K562 (cell line): ENCODE results near the gene RSRC1. TPM values are rescaled to one million over a fixed set of nuclear protein-coding genes. Genes with fewer than 3 reads are reported as not detected.

Experiments used
- ATAC-seq: fragments of 200-7000 bp; cut with Tn5 transposase; 3 replicates; pipeline ENCODE4 v1.9.1; 2020; ENCODE audit warnings: moderate library complexity
- Bru-seq: library from RNA; stranded (reverse); fragments of 400-500 nt; gene quantifications from one replicate; lab custom pipeline; 2021; lab: Mats Ljungman, UMichigan
- BruChase-seq, 2 experiments: library from RNA; stranded (reverse); fragments of 400-500 nt; gene quantifications; one replicate each; lab custom pipeline; 2021; lab: Mats Ljungman, UMichigan
- BruUV-seq: library from RNA; stranded (reverse); fragments of 400-500 nt; replicated peaks from 2 replicates; lab custom pipeline; 2021; lab: Mats Ljungman, UMichigan
- CTCF ChIA-PET: fragments of 300-600 bp; formaldehyde crosslinking; extraction: SDS; loops from one replicate; lab custom pipeline; 2021; ENCODE audit warnings: low intra/inter-chr PET ratio; lab: Yijun Ruan, JAX
- POLR2A ChIA-PET: fragments of 300-600, 350-650 bp; sonication (Branson Sonifier 250); formaldehyde crosslinking; extraction: SDS; loops from one replicate; lab custom pipeline; 2021; ENCODE audit warnings: antibody characterized with exemption, inconsistent platforms; lab: Yijun Ruan, JAX
- DNase-seq, 4 experiments: peaks; one replicate each; pipeline versions ENCODE4 v3.0.0 to v3.0.0-alpha.2; 2011 to 2018; ENCODE audit warnings: low spot score in 3 of 4, mixed read lengths in 3 of 4; ENCODE audit errors: extremely low read depth in 1 of 4
- FAIRE-seq: peaks from 2 replicates; lab custom pipeline; 2011; peaks lifted over from hg19 to GRCh38; lab: Jason Lieb, UNC
- H2AFZ ChIP-seq: 2 replicates; pipeline ENCODE4 v1.6.0; 2011; ENCODE audit warnings: low read depth, low read length, control low read depth, inconsistent platforms
- H3K27ac ChIP-seq: fragments of 200-600 bp; 3 replicates; pipeline ENCODE4 v1.8.0; 2011; ENCODE audit warnings: low read depth, mild to moderate bottlenecking, control low read depth, inconsistent platforms, low read length, moderate library complexity, mixed read lengths; ENCODE audit errors: extremely low read depth
- H3K27me3 ChIP-seq, 2 experiments: fragments of 300-600 bp in 1 of 2; 2 replicates in 1 of 2; 3 replicates in 1 of 2; pipeline versions ENCODE4 v1.6.0 to v1.8.0; 2011; ENCODE audit warnings: inconsistent platforms in 2 of 2, low read length in 2 of 2, mild to moderate bottlenecking in 1 of 2, mixed read lengths in 1 of 2, moderate library complexity in 1 of 2; ENCODE audit not compliant: control insufficient read depth in 2 of 2, insufficient read depth in 2 of 2
- H3K36me3 ChIP-seq: fragments of 300-600 bp; 3 replicates; pipeline ENCODE4 v1.8.0; 2011; ENCODE audit warnings: mild to moderate bottlenecking, low read length, inconsistent platforms; ENCODE audit not compliant: control insufficient read depth, insufficient read depth
- H3K4me1 ChIP-seq, 2 experiments: fragments of 200-600 bp in 1 of 2; replicated peaks in 1 of 2; 2 replicates in 1 of 2; 3 replicates in 1 of 2; pipeline versions ENCODE4 v1.5.1 to v1.8.0; 2011; ENCODE audit warnings: inconsistent platforms in 2 of 2, low read length in 2 of 2, mild to moderate bottlenecking in 1 of 2, mixed read lengths in 1 of 2, moderate library complexity in 1 of 2; ENCODE audit not compliant: control insufficient read depth in 2 of 2, insufficient read depth in 2 of 2
- H3K4me2 ChIP-seq: 2 replicates; pipeline ENCODE4 v1.6.1; 2011; ENCODE audit warnings: low read length, control low read depth, inconsistent platforms, mixed read lengths; ENCODE audit not compliant: insufficient read depth
- H3K4me3 ChIP-seq: fragments of 200-600 bp; sonication (generic), shearing (Covaris generic); 2 replicates; pipeline ENCODE4 v1.5.1; 2016; ENCODE audit warnings: control low read depth, inconsistent platforms
- H3K79me2 ChIP-seq: fragments of 200-600 bp; 3 replicates; pipeline ENCODE4 v1.8.0; 2011; ENCODE audit warnings: low read length, inconsistent platforms; ENCODE audit not compliant: control insufficient read depth, insufficient read depth
- H3K9ac ChIP-seq, 2 experiments: 2 replicates each; pipeline versions ENCODE4 v1.6.0 to v1.6.1; 2011; ENCODE audit warnings: low read depth in 2 of 2, low read length in 2 of 2, control low read depth in 1 of 2, inconsistent platforms in 1 of 2, mild to moderate bottlenecking in 1 of 2, mixed read lengths in 1 of 2; ENCODE audit not compliant: insufficient read depth in 1 of 2
- H3K9me1 ChIP-seq: one replicate; pipeline ENCODE4 v1.6.0; 2011; ENCODE audit warnings: inconsistent platforms, mild to moderate bottlenecking, low read length, moderate library complexity; ENCODE audit not compliant: control insufficient read depth, insufficient read depth
- H3K9me3 ChIP-seq: replicated peaks from 2 replicates; pipeline ENCODE4 v1.5.1; 2011; ENCODE audit warnings: low read depth, low read length, inconsistent platforms; ENCODE audit not compliant: control insufficient read depth, insufficient read depth
- H4K20me1 ChIP-seq: replicated peaks from 2 replicates; pipeline ENCODE4 v1.6.1; 2011; ENCODE audit warnings: low read length, inconsistent platforms, mixed read lengths; ENCODE audit not compliant: control insufficient read depth, insufficient read depth
- CBX8 ChIP-seq: fragments of 200-600 bp; sonication (generic); IDR thresholded peaks from 2 replicates; pipeline ENCODE4 v1.6.1; 2012; ENCODE audit warnings: borderline replicate concordance, mixed run types, low read depth, mild to moderate bottlenecking, moderate library complexity, mixed read lengths, low read length, control low read depth, inconsistent platforms; ENCODE audit not compliant: poor library complexity, severe bottlenecking; ENCODE audit errors: extremely low read depth
- DIDO1 ChIP-seq: fragments of 450-650 bp; IDR thresholded peaks from 2 replicates; pipeline ENCODE4 v1.6.1; 2016; ENCODE audit warnings: low read depth, missing biosample characterization, missing genetic modification characterization
- EGR1 ChIP-seq: fragments of 450-650 bp; conservative IDR thresholded peaks from 2 replicates; pipeline ENCODE4 v1.6.1; 2017; ENCODE audit warnings: mild to moderate bottlenecking
- GABPA ChIP-seq: fragments of 200-800 bp; sonication (Bioruptor generic); conservative IDR thresholded peaks from 2 replicates; pipeline ENCODE4 v1.6.1; 2016; ENCODE audit warnings: low read depth, missing genetic modification characterization, missing compliant biosample characterization
- JUNB ChIP-seq: fragments of 450-650 bp; formaldehyde crosslinking; conservative IDR thresholded peaks from 2 replicates; pipeline ENCODE4 v1.4.0; 2020; ENCODE audit warnings: mild to moderate bottlenecking
- MTA2 ChIP-seq: fragments of 450-650 bp; IDR thresholded peaks from 2 replicates; pipeline ENCODE4 v1.6.1; 2016; ENCODE audit warnings: low read depth
- NEUROD1 ChIP-seq: fragments of 150-350 bp; IDR thresholded peaks from 2 replicates; pipeline ENCODE4 v1.6.1; 2014; ENCODE audit warnings: borderline replicate concordance, low read length, low read depth; ENCODE audit not compliant: partially characterized antibody
- NFYB ChIP-seq: IDR thresholded peaks from 2 replicates; pipeline ENCODE4 v1.6.1; 2011; ENCODE audit warnings: mild to moderate bottlenecking, moderate library complexity; ENCODE audit not compliant: insufficient read length; ENCODE audit errors: extremely low read depth
- SP2 ChIP-seq: IDR thresholded peaks from 2 replicates; pipeline ENCODE4 v1.6.1; 2011; ENCODE audit warnings: mild to moderate bottlenecking, low read depth, low read length, moderate library complexity; ENCODE audit not compliant: poor library complexity, severe bottlenecking; ENCODE audit errors: extremely low read depth
- WHSC1 ChIP-seq: IDR thresholded peaks from one replicate; pipeline ENCODE4 v1.6.1; 2012; ENCODE audit warnings: low read length, control low read depth, inconsistent platforms
- ZKSCAN1 ChIP-seq: fragments of 150-350 bp; IDR thresholded peaks from 2 replicates; pipeline ENCODE4 v1.6.1; 2016; ENCODE audit warnings: low read depth, low read length
- ZNF780A ChIP-seq: fragments of 250-450 bp; sonication (Bioruptor Pico); IDR thresholded peaks from 2 replicates; pipeline ENCODE4 v1.5.0; 2021; ENCODE audit warnings: mild to moderate bottlenecking
- WGBS: fragments of 100-300 bp; shearing (Covaris generic); methylation state at CpG from one replicate; pipeline ENCODE4 v1.1.6; 2016; ENCODE audit warnings: low coverage, mixed read lengths; ENCODE audit not compliant: insufficient coverage; ENCODE audit errors: missing lambda C conversion rate; 5-methylcytosine and 5-hydroxymethylcytosine counted together
- in situ Hi-C: fragments of 300-500 bp; cut with MboI; formaldehyde crosslinking; loops from 4 replicates; pipeline ENCODE4 v1.15.0; 2018; ENCODE audit warnings: inconsistent platforms, mixed read lengths
- intact Hi-C: fragments of 100-400 bp; cut with micrococcal nuclease; formaldehyde crosslinking; loops from 2 replicates; pipeline ENCODE4 v1.14.2; 2022
- long read RNA-seq, 3 experiments: library from polyadenylated mRNA in 2 of 3; library from RNA in 1 of 3; unstranded in 2 of 3; stranded (forward) in 1 of 3; transcript quantifications; one replicate each; pipeline ENCODE4 v2.0.0, GENCODE V29; 2019 to 2022
- polyA minus RNA-seq, 3 experiments: library from RNA; depleted of rRNA, polyadenylated mRNA; stranded (reverse); fragments of >200 nt; gene quantifications; 2 replicates each; pipeline ENCODE4 v1.2.3, GENCODE V29; 2011
- polyA plus RNA-seq, 8 experiments: library from polyadenylated mRNA; depleted of rRNA in 4 of 8; stranded (reverse) in 5 of 8; unstranded in 3 of 8; fragments of >200 nt; fragmentation: Nextera tagmentation in 2 of 8; fragmentation: Illumina TruSeq in 1 of 8; extraction: Ambion mirVana in 2 of 8; extraction: Trizol in 1 of 8; gene quantifications; 2 replicates each; pipeline versions ENCODE4 v1.2.1 to v1.2.3, GENCODE V29; 2011 to 2014; ENCODE audit warnings: inconsistent platforms in 1 of 8, missing spikeins in 1 of 8
- total RNA-seq, 7 experiments: library from RNA; depleted of rRNA in 6 of 7; stranded (reverse); fragments of >200 nt in 6 of 7; fragmentation: Illumina TruSeq in 2 of 7; extraction: Trizol in 2 of 7; gene quantifications; 2 replicates each; pipeline versions ENCODE4 v1.2.1 to v1.2.3, GENCODE V29; 2011 to 2021; ENCODE audit warnings: low replicate concordance in 1 of 7
- TF ChIP-seq, protein P1 (sequence below): fragments of 450-650 bp; IDR thresholded peaks from 2 replicates; pipeline ENCODE4 v1.6.1; 2016; ENCODE audit warnings: antibody characterized with exemption
- TF ChIP-seq, protein P2 (sequence below): fragments of 250-450 bp; sonication (Bioruptor Pico); IDR thresholded peaks from 2 replicates; pipeline ENCODE4 v1.8.0; 2021; ENCODE audit warnings: moderate library complexity, mild to moderate bottlenecking, inconsistent platforms

Gene RSRC1
- total RNA-seq (2011; cell fraction: chromatin; rRNA removed; ENCODE audit: low replicate concordance) = 32.9 and 110 TPM in 2 replicates
- 19.3 and 33.6 TPM in 2 replicates for total RNA-seq (2011; cell fraction: nucleolus; rRNA removed)
- total RNA-seq (2011; cell fraction: nucleoplasm; rRNA removed) = 52.5 and 68.8 TPM in 2 replicates
- total RNA-seq (2014; rRNA removed) (73.5 and 85.5 TPM in 2 replicates), total RNA-seq (2014; rRNA removed; fragmentation: Illumina TruSeq; extraction: Trizol) (113 and 120 TPM in 2 replicates), total RNA-seq (2015; rRNA removed; fragmentation: Illumina TruSeq; extraction: Trizol) (122 and 128 TPM in 2 replicates), total RNA-seq (2021) (50.1 and 51.7 TPM in 2 replicates), polyA plus RNA-seq (2011; rRNA removed) (15.4 and 19.3 TPM in 2 replicates), polyA plus RNA-seq (2014; fragmentation: Illumina TruSeq; extraction: Trizol) (75.5 and 78.5 TPM in 2 replicates), polyA plus RNA-seq (2014; fragmentation: Nextera tagmentation; extraction: Ambion mirVana) (10 to 100 TPM; 53.6 to 96.8 TPM), polyA plus RNA-seq (2014; rRNA removed) (22.6 and 27.4 TPM in 2 replicates), polyA minus RNA-seq (2011; rRNA and poly(A)+ RNA removed) (97.8 and 117 TPM in 2 replicates), Bru-seq, nascent RNA (percentile 79 among the genes with signal in this experiment), BruChase-seq, experiment 1, labeled RNA remaining after a 2-hour chase (percentile 82 among the genes with signal in this experiment), BruChase-seq, experiment 2, labeled RNA remaining after a 6-hour chase (percentile 79 among the genes with signal in this experiment)
- 2.0 and 4.4 TPM in 2 replicates for polyA plus RNA-seq (2011; cell fraction: cytosol; rRNA removed)
- polyA plus RNA-seq (2011; cell fraction: nucleus; rRNA removed) = 11.6 and 13.0 TPM in 2 replicates
- polyA plus RNA-seq (2012) = 24.7 and 40.6 TPM in 2 replicates
- polyA minus RNA-seq (2011; cell fraction: cytosol; rRNA and poly(A)+ RNA removed) = 16.2 and 22.3 TPM in 2 replicates
- 63.8 and 110 TPM in 2 replicates for polyA minus RNA-seq (2011; cell fraction: nucleus; rRNA and poly(A)+ RNA removed)
- long read RNA-seq, experiment 1, transcript RSRC1-201 (10 exons, 1,727 nt) = major isoform, 21 of 79 reads
- long read RNA-seq, experiment 1, transcript RSRC1-215 (10 exons, 1,738 nt) = minor isoform, 17 of 79 reads
- long read RNA-seq, experiment 1, partial matches to known transcripts = 23 of 79 reads
- long read RNA-seq, experiment 1, other reads (novel, unspliced or antisense) = 17 of 79 reads
- long read RNA-seq, experiment 2, partial matches to known transcripts = 2 of 18 reads
- long read RNA-seq, experiment 2, other reads (novel, unspliced or antisense) = 12 of 18 reads
- long read RNA-seq, experiment 3, partial matches to known transcripts = 24 of 58 reads
- long read RNA-seq, experiment 3, other reads (novel, unspliced or antisense) = 25 of 58 reads

DNA sequence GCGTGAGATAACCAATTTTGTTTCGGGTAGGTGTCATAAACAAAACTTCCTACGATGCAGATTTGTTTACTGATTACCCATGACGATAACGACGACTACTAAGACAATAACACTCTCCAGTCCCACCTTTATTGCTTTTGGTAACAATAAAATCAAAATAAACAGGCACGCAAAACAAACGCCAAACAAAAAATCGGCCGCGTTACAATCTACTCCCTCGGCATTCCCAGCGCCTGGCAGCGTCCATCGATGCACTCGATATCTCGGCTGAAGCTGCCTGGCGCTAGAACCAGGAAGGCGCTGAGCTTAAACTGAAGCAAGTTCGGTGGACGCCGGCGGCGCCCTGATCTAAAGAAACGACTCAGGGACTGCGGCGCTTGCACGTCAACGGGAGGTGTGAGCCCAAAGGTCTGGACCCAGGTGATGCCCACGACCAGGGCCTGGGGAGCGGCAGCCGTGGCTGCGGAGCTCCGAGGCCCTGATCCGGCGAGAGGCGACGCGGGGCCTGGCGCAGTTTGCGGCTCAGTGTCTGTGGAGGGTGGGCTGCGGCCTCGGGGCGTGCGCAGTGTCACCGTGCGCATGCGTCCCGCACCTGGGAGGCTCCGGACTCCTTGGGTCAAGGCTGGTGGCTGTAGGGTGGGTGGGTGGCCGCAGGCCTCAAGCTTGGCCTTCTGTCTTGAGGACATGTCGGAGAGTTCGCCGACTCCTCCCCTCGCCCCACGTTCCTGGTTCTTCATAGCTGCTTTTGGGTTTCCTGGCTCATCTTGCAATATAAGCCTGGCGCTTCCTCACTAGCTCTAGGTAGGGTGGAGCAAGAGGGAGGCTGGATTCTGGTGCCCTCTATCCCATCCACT, at the start of gene RSRC1:
Gene RSRC1 (plus strand): TSS at position 286 of the 854 bp plus-strand sequence. CDS start 12,016 bp downstream, outside the sequence.
- FAIRE-seq = peak; percentile 88
- Histone ChIP-seq H3K4me1 (peaks cover 6 to 16% of the 10 kb centered on the region in 2 experiments; a peak in 4 of 5 replicates), H3K27ac (peak within 1 kb of the TSS; percentile 92), H3K4me3 (peak within 1 kb of the TSS; percentile 68), H2AFZ (peak within 1 kb of the TSS; percentile 96), H3K4me2 (peak within 1 kb of the TSS; percentile 93), H3K36me3 (0 out of 3 replicates have a peak, but pooled peaks cover 3% of the 10 kb centered on the region), H3K9me1 (no peaks in the 10 kb centered on the region), H3K27me3 (no peaks in the 10 kb centered on the region), H3K9ac (peak within 1 kb of the TSS; percentile 85 to 100), H4K20me1 (no peaks in the 10 kb centered on the region), H3K79me2 (peaks cover 50% of the 10 kb centered on the region), H3K9me3 (0 out of 2 replicates have a peak, but pooled peaks cover 2% of the 10 kb centered on the region)
- ATAC-seq = peak; percentile 93
- peak; percentile 86 to 93 (median 88) for DNase-seq
- intact Hi-C loops (no loop called here), in situ Hi-C loops (no loop called here)
- 0% methylated on average over 53 of the region's 57 CpGs for WGBS
- POLR2A ChIA-PET = interaction anchor here (0.6 to 2.7 kb wide), 11 partner anchors 8 to 936 kb away, joined by 3 to 20 read pairs (median 3); partner anchors contain the start of gene MLF1
- CTCF ChIA-PET = no interaction called here
- TSS peak; percentile 64 for BruUV-seq
- peak; percentile 15 for TF ChIP-seq EGR1
- TF ChIP-seq DIDO1 (tag) = peak; percentile 66
- TF ChIP-seq NFYB = no peak
- TF ChIP-seq ZNF780A (CRISPR knock-in tag) = no peak
- no peak; the same call in 1 of the 2 replicates for TF ChIP-seq GABPA (tag)
- no peak for TF ChIP-seq SP2
- no peak for TF ChIP-seq MTA2
- TF ChIP-seq, protein P1, sequence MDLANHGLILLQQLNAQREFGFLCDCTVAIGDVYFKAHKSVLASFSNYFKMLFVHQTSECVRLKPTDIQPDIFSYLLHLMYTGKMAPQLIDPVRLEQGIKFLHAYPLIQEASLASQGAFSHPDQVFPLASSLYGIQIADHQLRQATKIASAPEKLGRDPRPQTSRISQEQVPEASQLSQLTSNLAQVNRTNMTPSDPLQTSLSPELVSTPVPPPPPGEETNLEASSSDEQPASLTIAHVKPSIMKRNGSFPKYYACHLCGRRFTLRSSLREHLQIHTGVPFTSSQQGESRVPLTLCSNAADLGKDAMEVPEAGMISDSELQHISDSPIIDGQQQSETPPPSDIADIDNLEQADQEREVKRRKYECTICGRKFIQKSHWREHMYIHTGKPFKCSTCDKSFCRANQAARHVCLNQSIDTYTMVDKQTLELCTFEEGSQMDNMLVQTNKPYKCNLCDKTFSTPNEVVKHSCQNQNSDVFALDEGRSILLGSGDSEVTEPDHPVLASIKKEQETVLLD = peak; percentile 92
- TF ChIP-seq, protein P2, sequence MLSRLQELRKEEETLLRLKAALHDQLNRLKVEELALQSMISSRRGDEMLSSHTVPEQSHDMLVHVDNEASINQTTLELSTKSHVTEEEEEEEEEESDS (CRISPR knock-in tag) = no peak
- TF ChIP-seq CBX8 = no peak
- TF ChIP-seq WHSC1 = no peak
- no peak for TF ChIP-seq ZKSCAN1
- no peak for TF ChIP-seq JUNB
- peak; percentile 22 for TF ChIP-seq NEUROD1
